H1 (cell line): ENCODE data around the gene BUD23. TPM values are rescaled to one million over a fixed set of nuclear protein-coding genes. Genes with fewer than 3 reads are reported as not detected.

Source experiments
- RXRA ChIP-seq: IDR thresholded peaks from 2 replicates; pipeline ENCODE4 v1.6.1; 2011; ENCODE audit warnings: low read depth, mild to moderate bottlenecking, low read length, moderate library complexity; ENCODE audit not compliant: insufficient read depth
- SAP30 ChIP-seq: fragments of 300-600 bp; sonication (generic); IDR thresholded peaks from 2 replicates; pipeline ENCODE4 v1.7.1; 2012; ENCODE audit warnings: low read length, moderate library complexity, mild to moderate bottlenecking, inconsistent platforms; ENCODE audit not compliant: insufficient read depth, insufficient replicate concordance
- polyA plus RNA-seq, 7 experiments: library from polyadenylated mRNA; depleted of rRNA in 3 of 7; stranded (reverse) in 5 of 7; unstranded in 2 of 7; fragments of >200 nt in 5 of 7; fragments of 200-250 nt in 2 of 7; gene quantifications; 1 replicate in 5 of 7; 2 replicates in 1 of 7; 4 replicates in 1 of 7; pipeline versions ENCODE4 v1.2.1 to v1.2.3, GENCODE V29; 2011 to 2013; ENCODE audit warnings: missing spikeins in 2 of 7, mixed read lengths in 2 of 7
- total RNA-seq: library from RNA; stranded (reverse); fragmentation: NEBNext Ultra II Directional; extraction: Animal tissue kit (Norgen Biotek cat#: 25700); gene quantifications from 2 replicates; pipeline ENCODE4 v1.2.1, GENCODE V29; 2021

BUD23 gene
- total and polyA plus RNA-seq, 2 of the 8 experiments (the other 6 are each of a cell fraction or from before 2014, with no cell fraction given) = 72.3 to 78.4 TPM

GRCh38 chr7:73738612-73739386 is 55.4 kb downstream of the BUD23 start, which contains the start of gene ABHD11 (continued):
- TF ChIP-seq RXRA (no peak), SAP30 (no peak)
